Endodermal cell (in vitro differentiated cells): ENCODE results near the gene SMYD3. TPM values are rescaled to one million over a fixed set of nuclear protein-coding genes. Genes with fewer than 3 reads are reported as not detected.

Experiments used
- DNase-seq: peaks from one replicate; pipeline ENCODE4 v3.0.0-alpha.2; 2017
- H3K27ac ChIP-seq: 2 replicates; pipeline ENCODE4 v1.5.1; 2013; ENCODE audit warnings: mild to moderate bottlenecking, low read depth, low read length, moderate library complexity
- H3K27me3 ChIP-seq: 2 replicates; pipeline ENCODE4 v1.6.1; 2013; ENCODE audit warnings: mild to moderate bottlenecking, low read length, moderate library complexity; ENCODE audit not compliant: insufficient read depth, control insufficient read depth, poor library complexity, severe bottlenecking
- H3K36me3 ChIP-seq: 2 replicates; pipeline ENCODE4 v1.7.0; 2013; ENCODE audit warnings: mild to moderate bottlenecking, low read length, moderate library complexity; ENCODE audit not compliant: control insufficient read depth, insufficient read depth
- H3K4me1 ChIP-seq: one replicate; pipeline ENCODE4 v1.7.0; 2013; ENCODE audit warnings: low read length; ENCODE audit not compliant: control insufficient read depth, insufficient read depth
- H3K4me3 ChIP-seq: 2 replicates; pipeline ENCODE4 v1.5.1; 2013; ENCODE audit warnings: mild to moderate bottlenecking, low read length, moderate library complexity
- H3K9ac ChIP-seq: 2 replicates; pipeline ENCODE4 v1.6.1; 2013; ENCODE audit warnings: mild to moderate bottlenecking, low read length, moderate library complexity; ENCODE audit not compliant: poor library complexity, severe bottlenecking; ENCODE audit errors: extremely low read depth
- H3K9me3 ChIP-seq: 2 replicates; pipeline ENCODE4 v1.6.1; 2013; ENCODE audit warnings: mild to moderate bottlenecking, low read length, moderate library complexity; ENCODE audit not compliant: control insufficient read depth
- H3K27ac Mint-ChIP-seq: 2 replicates; pipeline ENCODE4 v1.8.0; 2020; ENCODE audit warnings: mixed read lengths
- H3K27me3 Mint-ChIP-seq: 2 replicates; pipeline ENCODE4 v1.8.0; 2021; ENCODE audit warnings: mild to moderate bottlenecking, mixed read lengths; ENCODE audit not compliant: insufficient read depth
- H3K36me3 Mint-ChIP-seq: 2 replicates; pipeline ENCODE4 v1.8.0; 2020; ENCODE audit warnings: low read depth, mixed read lengths
- H3K4me1 Mint-ChIP-seq: 2 replicates; pipeline ENCODE4 v1.8.0; 2020; ENCODE audit warnings: mixed read lengths
- H3K4me3 Mint-ChIP-seq: 2 replicates; pipeline ENCODE4 v1.8.0; 2020; ENCODE audit warnings: mild to moderate bottlenecking, moderate library complexity, mixed read lengths
- H3K9me3 Mint-ChIP-seq: 2 replicates; pipeline ENCODE4 v1.8.0; 2020; ENCODE audit warnings: mild to moderate bottlenecking, mixed read lengths
- CTCF ChIP-seq: fragments of 200-600 bp; sonication (generic); conservative IDR thresholded peaks from 2 replicates; pipeline ENCODE4 v1.5.0; 2021; ENCODE audit warnings: antibody characterized with exemption, mild to moderate bottlenecking
- WGBS, 2 experiments: methylation state at CpG; one replicate each; pipeline versions ENCODE4 v1.1.5 to v1.1.7; 2013; ENCODE audit warnings: missing lambda C conversion rate in 2 of 2, mixed read lengths in 1 of 2; ENCODE audit not compliant: insufficient coverage in 1 of 2, insufficient read length in 1 of 2; 5-methylcytosine and 5-hydroxymethylcytosine counted together
- total RNA-seq, 2 donors: library from RNA; stranded (reverse); fragmentation: NEBNext Ultra II Directional in 1 of 2; extraction: Animal tissue kit (Norgen Biotek cat#: 25700) in 1 of 2; gene quantifications; 2 replicates in 1 of 2; 3 replicates in 1 of 2; pipeline ENCODE4 v1.2.1, GENCODE V29; 2021

SMYD3 gene
- total RNA-seq, 2 donors from 2014 or later = 32.3 to 45.8 TPM

- no peak overlapping the region for H3K9ac ChIP-seq
- Mint-ChIP-seq H3K27ac (no peak overlapping the region), H3K4me1 (no peaks in the 10 kb centered on the region), H3K4me3 (no peak overlapping the region), H3K9me3 (no peaks in the 10 kb centered on the region), H3K27me3 (no peaks in the 10 kb centered on the region), H3K36me3 (peaks cover 63% of the 10 kb centered on the region)
- H3K27ac ChIP-seq = no peak overlapping the region
- DNase-seq = no peak
- no peaks in the 10 kb centered on the region for H3K4me1 ChIP-seq
- no peak for TF ChIP-seq CTCF
- no peak overlapping the region for H3K4me3 ChIP-seq
- WGBS, 2 experiments = 75 to 80% methylated on average over 9 to 11 of the region's 11 CpGs
- no peaks in the 10 kb centered on the region for H3K9me3 ChIP-seq
- H3K36me3 ChIP-seq = peaks cover 54% of the 10 kb centered on the region
- H3K27me3 ChIP-seq = no peaks in the 10 kb centered on the region
These were observed 43.3 kb upstream of the SMYD3 start for GRCh38 chr1:246550402-246550801.

GRCh38 chr1:246549665-246550064 is 42.6 kb upstream of the SMYD3 start:
- H3K9me3 Mint-ChIP-seq = no peaks in the 10 kb centered on the region
- Histone ChIP-seq H3K27me3 (no peaks in the 10 kb centered on the region), H3K36me3 (peaks cover 46% of the 10 kb centered on the region), H3K4me1 (no peaks in the 10 kb centered on the region), H3K27ac (no peak overlapping the region), H3K9me3 (no peaks in the 10 kb centered on the region), H3K9ac (no peak overlapping the region), H3K4me3 (no peak overlapping the region)
- no peaks in the 10 kb centered on the region for H3K27me3 Mint-ChIP-seq
- H3K4me1 Mint-ChIP-seq = no peaks in the 10 kb centered on the region
- peaks cover 61% of the 10 kb centered on the region for H3K36me3 Mint-ChIP-seq
- DNase-seq = no peak
- WGBS, 2 experiments = 92 to 94% methylated on average over 4 of the region's 4 CpGs
- H3K27ac Mint-ChIP-seq = no peak overlapping the region
- H3K4me3 Mint-ChIP-seq = no peak overlapping the region
- no peak for TF ChIP-seq CTCF

GRCh38 chr1:246544001-246544400 is 36.9 kb upstream of the SMYD3 start:
- Mint-ChIP-seq H3K36me3 (peaks cover 57% of the 10 kb centered on the region), H3K4me1 (no peaks in the 10 kb centered on the region), H3K4me3 (no peak overlapping the region), H3K9me3 (no peaks in the 10 kb centered on the region), H3K27ac (no peak overlapping the region), H3K27me3 (no peaks in the 10 kb centered on the region)
- no peak for TF ChIP-seq CTCF
- no peaks in the 10 kb centered on the region for H3K27me3 ChIP-seq
- no peak overlapping the region for H3K9ac ChIP-seq
- H3K9me3 ChIP-seq = no peaks in the 10 kb centered on the region
- H3K36me3 ChIP-seq = peaks cover 54% of the 10 kb centered on the region
- 43% methylated on average over 1 of the region's 1 CpG; no CpG with 5 or more reads in 1 of the 2 experiments for whole genome bisulfite sequencing, 2 experiments
- no peaks in the 10 kb centered on the region for H3K4me1 ChIP-seq
- DNase-seq = no peak
- no peak overlapping the region for H3K27ac ChIP-seq
- no peak overlapping the region for H3K4me3 ChIP-seq
